ENCODE data around the gene RAB6C. TPM values are rescaled to one million over a fixed set of nuclear protein-coding genes. Genes with fewer than 3 reads are reported as not detected.
"Not testable (repeated sequence)": the region's sequence is repeated elsewhere in the genome, so short reads cannot be mapped to it uniquely, and the experiment has no call there.

Gene RAB6C
- total and polyA plus RNA-seq, 2 experiments from 2014 or later, result 0.07 to 0.09 TPM

DNA sequence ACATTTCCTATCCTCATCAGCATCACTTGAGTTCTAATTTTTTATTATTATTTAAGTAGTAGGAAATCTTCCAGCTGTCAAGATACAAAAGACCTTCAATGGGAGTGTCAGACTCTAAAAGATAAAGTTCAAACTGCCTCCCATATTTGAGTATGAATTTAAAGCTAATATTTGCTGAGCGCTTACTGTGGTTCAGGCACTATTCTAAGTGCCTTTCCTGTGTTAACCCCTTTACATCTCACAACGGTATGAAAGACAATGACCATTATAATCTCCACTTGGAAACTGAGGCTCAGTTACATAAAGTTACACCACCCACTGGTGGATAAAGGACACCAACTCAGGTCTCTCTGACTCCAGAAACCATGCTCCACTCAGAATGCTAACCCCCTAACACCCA, 39.9 kb downstream of the RAB6C start:
- no peaks in the 10 kb centered on the region for H3K27me3 ChIP-seq

GRCh38 chr2:130020069-130020468, 40.6 kb downstream of the RAB6C start:
- not testable (repeated sequence) for H3K36me3 ChIP-seq; H3K4me3 ChIP-seq; H3K4me1 ChIP-seq (ENCODE audit: low read depth); H3K27ac ChIP-seq; H3K27me3 ChIP-seq; H3K9me3 ChIP-seq (ENCODE audit: low read depth); DNase-seq (ENCODE audit: low read depth in 1 of 2, low spot score in 1 of 2)

More for the DNA sequence above, 39.9 kb downstream of the RAB6C start:
- Histone ChIP-seq H3K9me3 (ENCODE audit: low read depth) (no peaks in the 10 kb centered on the region), H3K4me3 (no peak overlapping the region), H3K36me3 (no peaks in the 10 kb centered on the region), H3K27ac (no peak overlapping the region), H3K4me1 (ENCODE audit: low read depth) (no peaks in the 10 kb centered on the region)
- no peak for DNase-seq (ENCODE audit: low read depth in 1 of 2, low spot score in 1 of 2)
- TF ChIP-seq, protein P1, sequence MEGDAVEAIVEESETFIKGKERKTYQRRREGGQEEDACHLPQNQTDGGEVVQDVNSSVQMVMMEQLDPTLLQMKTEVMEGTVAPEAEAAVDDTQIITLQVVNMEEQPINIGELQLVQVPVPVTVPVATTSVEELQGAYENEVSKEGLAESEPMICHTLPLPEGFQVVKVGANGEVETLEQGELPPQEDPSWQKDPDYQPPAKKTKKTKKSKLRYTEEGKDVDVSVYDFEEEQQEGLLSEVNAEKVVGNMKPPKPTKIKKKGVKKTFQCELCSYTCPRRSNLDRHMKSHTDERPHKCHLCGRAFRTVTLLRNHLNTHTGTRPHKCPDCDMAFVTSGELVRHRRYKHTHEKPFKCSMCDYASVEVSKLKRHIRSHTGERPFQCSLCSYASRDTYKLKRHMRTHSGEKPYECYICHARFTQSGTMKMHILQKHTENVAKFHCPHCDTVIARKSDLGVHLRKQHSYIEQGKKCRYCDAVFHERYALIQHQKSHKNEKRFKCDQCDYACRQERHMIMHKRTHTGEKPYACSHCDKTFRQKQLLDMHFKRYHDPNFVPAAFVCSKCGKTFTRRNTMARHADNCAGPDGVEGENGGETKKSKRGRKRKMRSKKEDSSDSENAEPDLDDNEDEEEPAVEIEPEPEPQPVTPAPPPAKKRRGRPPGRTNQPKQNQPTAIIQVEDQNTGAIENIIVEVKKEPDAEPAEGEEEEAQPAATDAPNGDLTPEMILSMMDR (IDR thresholded peaks at IDR 0.05; ENCODE audit: low read depth, low read length), result no peak

DNA sequence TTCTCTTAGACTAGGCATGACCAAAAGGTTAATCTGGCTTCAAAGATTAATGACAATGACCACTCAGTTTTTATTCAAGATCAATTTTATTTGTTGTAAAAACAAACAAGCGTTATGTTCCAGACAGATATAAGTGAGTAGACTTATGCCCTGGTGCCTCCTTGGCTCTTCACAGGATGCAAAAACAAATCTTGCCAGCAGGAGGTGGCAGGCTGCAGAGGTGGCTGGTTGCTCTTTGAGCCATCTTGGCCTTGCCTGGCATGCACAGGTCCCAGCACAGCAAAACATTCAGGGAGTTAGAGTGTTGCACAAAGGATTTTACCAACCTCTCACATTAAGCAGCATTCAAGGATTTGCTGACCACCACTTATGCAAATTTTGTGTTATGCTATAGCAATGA, 46.5 kb downstream of the RAB6C start:
- not testable (repeated sequence) for H3K4me3 ChIP-seq; H3K36me3 ChIP-seq; H3K27me3 ChIP-seq; H3K27ac ChIP-seq; H3K4me1 ChIP-seq (ENCODE audit: low read depth); H3K9me3 ChIP-seq (ENCODE audit: low read depth)
- DNase-seq (ENCODE audit: low read depth in 1 of 2, low spot score in 1 of 2), result peak in 1 of 2 donors; percentile 32

Other genes starting within 250 kb of the RAB6C start
- gene POTEF, start 149.6 kb downstream of the RAB6C start, total RNA-seq, result 11.0 and 39.9 TPM in 2 replicates
- gene POTEF, start 149.6 kb downstream of the RAB6C start, polyA plus RNA-seq, result 14.9 and 22.2 TPM in 2 replicates
- 10.3 and 17.0 TPM in 2 replicates for gene CCDC74B, start 165.4 kb downstream of the RAB6C start, total RNA-seq
- gene CCDC74B, start 165.4 kb downstream of the RAB6C start, polyA plus RNA-seq, result 7.8 and 10.9 TPM in 2 replicates
- 44.6 and 51.9 TPM in 2 replicates for gene SMPD4, start 201.9 kb downstream of the RAB6C start, total RNA-seq
- 41.8 and 50.1 TPM in 2 replicates for gene SMPD4, start 201.9 kb downstream of the RAB6C start, polyA plus RNA-seq
- 253 and 266 TPM in 2 replicates for gene MZT2B, start 202.6 kb downstream of the RAB6C start, total RNA-seq
- 438 and 517 TPM in 2 replicates for gene MZT2B, start 202.6 kb downstream of the RAB6C start, polyA plus RNA-seq
- not detected in 2 replicates for gene TUBA3E, start 218.8 kb downstream of the RAB6C start, total RNA-seq
- gene TUBA3E, start 218.8 kb downstream of the RAB6C start, polyA plus RNA-seq, result 0.70 TPM in 1 of 2 replicates, not detected in the other